GM10248 (cell line): ENCODE measurements around the gene EPHB3.

Experiments used
- CTCF ChIA-PET: fragments of 300-600 bp; sonication (Branson Sonifier 250); formaldehyde crosslinking; extraction: SDS; loops from one replicate; lab custom pipeline; 2021; ENCODE audit warnings: antibody characterized with exemption; lab: Yijun Ruan, JAX
- POLR2A ChIA-PET: fragments of 350-650 bp; sonication (Branson Sonifier 250); formaldehyde crosslinking; extraction: SDS; loops from one replicate; lab custom pipeline; 2020; ENCODE audit warnings: antibody characterized with exemption; lab: Yijun Ruan, JAX
- DNase-seq: peaks from one replicate; pipeline ENCODE4 v3.0.0; 2012; ENCODE audit errors: extremely low spot score
- TF ChIP-seq, protein P1 (sequence below): IDR thresholded peaks from 2 replicates; pipeline ENCODE4 v1.5.1; 2012; ENCODE audit warnings: mild to moderate bottlenecking, low read depth; ENCODE audit errors: extremely low read depth, missing control alignments, control extremely low read depth

EPHB3 gene

DNA sequence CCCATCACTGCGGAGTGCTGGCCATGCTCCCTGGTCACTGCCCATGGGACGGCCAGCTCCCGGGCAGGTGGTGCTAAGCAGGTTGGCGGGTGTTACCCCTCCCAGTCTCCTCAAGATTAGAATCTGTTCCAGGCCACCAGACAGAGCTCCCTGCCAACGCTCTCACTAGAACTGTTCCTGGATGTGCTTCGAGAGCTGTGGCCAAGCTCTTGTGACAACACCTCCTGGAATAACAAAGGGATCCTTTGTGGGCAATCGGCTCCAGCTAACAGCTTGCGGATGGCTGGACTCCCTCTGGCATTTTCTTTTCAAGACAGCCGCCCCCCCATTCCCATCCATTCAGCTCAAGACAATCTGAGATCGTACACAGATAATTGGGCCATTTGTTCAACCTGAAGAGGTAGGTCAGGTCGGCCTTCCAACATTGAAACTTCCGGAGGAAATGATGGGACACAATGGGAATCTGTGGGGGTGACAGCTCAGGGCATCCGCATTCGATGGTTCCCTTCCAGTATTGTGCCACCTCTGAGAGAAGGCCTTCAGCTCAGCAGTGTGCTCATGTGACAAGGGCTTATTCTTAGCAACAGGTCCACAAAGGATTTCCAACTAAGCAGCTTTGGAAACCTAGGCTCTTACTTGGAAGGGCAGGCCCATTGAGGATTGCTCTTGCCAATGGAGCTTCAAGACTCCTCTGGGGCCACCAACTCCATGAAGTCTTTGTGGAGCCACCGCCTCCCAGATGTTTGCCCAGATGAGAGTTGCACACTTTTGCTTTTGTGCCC, 11.6 kb upstream of the EPHB3 start:
- ChIA-PET POLR2A (no interaction called here), CTCF (interaction anchor here (0.8 to 6.7 kb wide), 10 partner anchors 8 to 229 kb away, joined by 3 to 38 read pairs (median 4); no protein-coding TSS in a partner anchor)
- TF ChIP-seq, protein P1, sequence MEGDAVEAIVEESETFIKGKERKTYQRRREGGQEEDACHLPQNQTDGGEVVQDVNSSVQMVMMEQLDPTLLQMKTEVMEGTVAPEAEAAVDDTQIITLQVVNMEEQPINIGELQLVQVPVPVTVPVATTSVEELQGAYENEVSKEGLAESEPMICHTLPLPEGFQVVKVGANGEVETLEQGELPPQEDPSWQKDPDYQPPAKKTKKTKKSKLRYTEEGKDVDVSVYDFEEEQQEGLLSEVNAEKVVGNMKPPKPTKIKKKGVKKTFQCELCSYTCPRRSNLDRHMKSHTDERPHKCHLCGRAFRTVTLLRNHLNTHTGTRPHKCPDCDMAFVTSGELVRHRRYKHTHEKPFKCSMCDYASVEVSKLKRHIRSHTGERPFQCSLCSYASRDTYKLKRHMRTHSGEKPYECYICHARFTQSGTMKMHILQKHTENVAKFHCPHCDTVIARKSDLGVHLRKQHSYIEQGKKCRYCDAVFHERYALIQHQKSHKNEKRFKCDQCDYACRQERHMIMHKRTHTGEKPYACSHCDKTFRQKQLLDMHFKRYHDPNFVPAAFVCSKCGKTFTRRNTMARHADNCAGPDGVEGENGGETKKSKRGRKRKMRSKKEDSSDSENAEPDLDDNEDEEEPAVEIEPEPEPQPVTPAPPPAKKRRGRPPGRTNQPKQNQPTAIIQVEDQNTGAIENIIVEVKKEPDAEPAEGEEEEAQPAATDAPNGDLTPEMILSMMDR: no peak
- DNase-seq: no peak

DNA sequence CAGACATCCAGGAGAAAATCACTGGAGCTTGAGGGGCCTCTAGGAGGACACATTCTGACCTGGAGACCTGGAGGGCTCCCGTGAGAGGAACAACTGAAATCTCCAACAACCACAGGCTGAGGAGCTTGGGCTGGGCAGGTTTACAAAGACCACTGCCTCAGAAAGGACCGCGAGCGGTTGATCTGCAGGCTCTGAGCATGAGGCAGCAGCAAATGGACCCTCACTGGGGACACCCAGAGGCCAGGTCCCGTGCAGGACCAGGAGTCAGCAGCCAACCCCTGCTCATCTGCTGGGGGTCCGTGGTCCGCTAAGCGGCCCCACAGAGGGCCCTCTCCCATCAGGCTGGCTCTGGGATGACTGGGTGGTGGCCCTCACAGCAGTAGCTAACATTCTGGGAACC, 10.5 kb upstream of the EPHB3 start:
- ChIA-PET POLR2A (interaction anchor here (0.6 kb wide), 1 partner anchor 13 kb away, joined by 3 read pairs; no protein-coding TSS in a partner anchor), CTCF (interaction anchor here (1.0 to 6.7 kb wide), 5 partner anchors 11 to 228 kb away, joined by 3 to 38 read pairs (median 4); no protein-coding TSS in a partner anchor)
- DNase-seq: no peak
- TF ChIP-seq, protein P1: no peak

DNA sequence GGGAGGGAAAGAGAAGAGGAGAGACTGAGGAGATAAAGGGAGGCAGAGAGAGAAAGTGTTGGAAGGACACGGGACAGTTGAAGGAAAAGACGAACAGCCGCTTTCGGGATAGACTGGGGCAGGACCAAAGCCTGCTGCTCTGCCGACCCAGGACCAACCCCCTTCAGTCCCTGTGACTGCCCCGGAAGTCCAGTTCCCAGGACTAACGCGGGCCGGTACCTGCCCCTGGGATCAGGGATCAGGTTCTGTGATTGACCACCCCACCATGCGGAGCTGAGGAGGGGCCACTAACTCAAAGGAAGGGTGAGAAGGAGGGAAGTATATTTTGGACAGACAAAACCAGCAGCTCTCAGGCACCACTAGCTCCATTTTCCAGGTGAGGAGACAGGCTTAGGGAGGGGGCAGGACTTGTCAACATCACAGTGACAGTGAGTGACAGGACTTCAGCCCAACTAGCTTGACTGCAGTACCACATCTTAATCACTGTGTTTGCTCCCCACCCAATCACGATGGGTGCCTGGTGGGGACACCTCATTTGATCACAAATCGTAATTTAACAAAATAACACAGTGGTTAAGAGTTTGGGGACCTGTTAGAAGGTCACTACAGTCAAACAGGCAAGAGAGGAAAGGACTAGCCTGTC, 9.8 kb upstream of the EPHB3 start:
- TF ChIP-seq, protein P1: no peak
- no peak for DNase-seq
- CTCF ChIA-PET: interaction anchor here (1.6 to 6.7 kb wide), 3 partner anchors 11 to 227 kb away, joined by 4 to 38 read pairs (median 14); no protein-coding TSS in a partner anchor
- POLR2A ChIA-PET: interaction anchor here (0.6 kb wide), 1 partner anchor 12 kb away, joined by 3 read pairs; no protein-coding TSS in a partner anchor

DNA sequence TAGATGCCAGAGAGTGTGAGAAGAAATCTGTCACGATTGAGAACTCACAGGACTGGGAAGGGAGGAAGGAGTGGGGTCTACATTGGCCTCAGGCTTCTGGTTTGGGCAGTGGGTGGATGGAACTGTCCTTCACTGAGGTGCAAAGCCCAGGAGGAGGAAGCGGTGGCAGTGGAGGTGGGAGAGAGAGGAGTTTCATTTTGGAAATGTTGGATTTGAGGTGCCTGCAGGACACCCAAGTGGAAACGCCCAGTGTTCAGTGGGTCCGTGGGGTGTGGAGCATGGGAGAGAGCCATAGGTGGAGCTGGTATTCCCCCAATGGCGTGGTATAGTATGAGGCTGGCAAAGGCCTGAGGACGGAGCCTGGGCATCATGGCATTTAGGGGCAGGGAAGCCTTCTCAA, 9.3 kb upstream of the EPHB3 start:
- DNase-seq: no peak
- TF ChIP-seq, protein P1: no peak
- POLR2A ChIA-PET: no interaction called here
- CTCF ChIA-PET: interaction anchor here (1.6 to 6.7 kb wide), 2 partner anchors 12 to 38 kb away, joined by 4 to 38 read pairs; no protein-coding TSS in a partner anchor

DNA sequence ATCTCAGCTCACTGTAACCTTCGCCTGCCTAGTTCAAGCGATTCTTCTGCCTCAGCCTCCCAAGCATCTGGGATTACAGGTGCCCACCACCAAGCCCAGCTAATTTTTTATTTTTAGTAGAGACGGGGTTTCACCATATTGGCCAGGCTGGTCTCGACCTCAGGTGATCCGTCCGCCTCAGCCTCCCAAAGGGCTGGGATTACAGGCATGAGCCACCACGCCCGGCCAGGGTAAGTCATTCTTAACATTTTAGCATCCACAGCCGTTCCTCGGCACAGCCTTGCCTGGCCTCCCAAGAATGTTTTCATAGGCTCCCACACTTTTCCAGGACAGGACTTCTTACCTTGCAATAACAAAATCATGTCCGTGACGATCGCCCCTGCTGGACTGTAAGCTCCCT, 8.7 kb upstream of the EPHB3 start:
- ChIA-PET POLR2A (no interaction called here), CTCF (interaction anchor here (1.6 to 6.7 kb wide), 2 partner anchors 12 to 39 kb away, joined by 4 to 38 read pairs; no protein-coding TSS in a partner anchor)
- no peak for DNase-seq
- TF ChIP-seq, protein P1: no peak

DNA sequence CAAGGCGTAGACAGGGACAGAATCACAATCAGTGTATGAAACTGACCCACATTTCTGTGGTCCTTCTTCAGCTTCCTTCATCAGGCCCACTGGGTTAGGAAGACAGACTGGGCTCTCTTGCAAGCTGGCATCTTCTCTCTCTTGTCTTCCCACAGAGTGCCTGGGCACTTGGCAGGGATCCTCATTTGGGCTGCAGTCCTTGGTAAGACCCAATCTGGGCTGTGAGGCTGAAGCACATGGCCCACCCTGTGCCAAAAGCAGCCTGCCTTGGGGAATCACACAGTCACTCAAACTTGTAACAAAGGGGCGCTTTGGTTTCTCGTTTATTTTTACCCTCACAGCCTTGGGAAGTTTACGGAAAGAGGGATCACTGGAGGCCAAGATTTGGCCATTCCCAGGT, 8.2 kb upstream of the EPHB3 start:
- no peak for DNase-seq
- CTCF ChIA-PET: interaction anchor here (1.0 to 6.7 kb wide), 3 partner anchors 13 to 224 kb away, joined by 3 to 38 read pairs (median 4); no protein-coding TSS in a partner anchor

More for the DNA sequence above, 8.2 kb upstream of the EPHB3 start:
- POLR2A ChIA-PET: no interaction called here
- TF ChIP-seq, protein P1: no peak
